B cell (primary cell): ENCODE results near the gene OR4C45. TPM values are rescaled to one million over a fixed set of nuclear protein-coding genes. Genes with fewer than 3 reads are reported as not detected.
"Not testable (repeated sequence)": the region's sequence is repeated elsewhere in the genome, so short reads cannot be mapped to it uniquely, and the experiment has no call there.

Experiments
- ATAC-seq: fragments of 200-7000 bp; cut with Tn5 transposase; one replicate; pipeline ENCODE4 v1.10.0; 2021; ENCODE audit warnings: low read depth, mild to moderate bottlenecking, moderate number of reproducible peaks, moderate library complexity
- CTCF ChIA-PET: fragments of 350-600 bp; sonication (Branson Sonifier 250); formaldehyde crosslinking; loops from one replicate; lab custom pipeline; 2021; ENCODE audit warnings: antibody characterized with exemption, inconsistent platforms; lab: Charles Lee
- POLR2A ChIA-PET: fragments of 350-600 bp; sonication (Branson Sonifier 250); formaldehyde crosslinking; loops from one replicate; lab custom pipeline; 2021; ENCODE audit warnings: antibody characterized with exemption; lab: Charles Lee
- DNase-seq: peaks from one replicate; pipeline ENCODE4 v3.0.0; 2013
- H2AFZ ChIP-seq: 2 replicates; pipeline ENCODE4 v1.6.1; 2012; ENCODE audit warnings: mild to moderate bottlenecking, low read depth, low read length; ENCODE audit not compliant: insufficient read depth, poor library complexity, severe bottlenecking
- H3K27ac ChIP-seq, 2 donors: 1 replicate in 1 of 2; 2 replicates in 1 of 2; pipeline ENCODE4 v1.5.1; 2012 to 2013; ENCODE audit warnings: low read length in 2 of 2, mild to moderate bottlenecking in 2 of 2, moderate library complexity in 1 of 2
- H3K27me3 ChIP-seq, 4 experiments: fragments of 200-600 bp in 1 of 4; sonication (generic) in 1 of 4; replicated peaks in 1 of 4; 1 replicate in 2 of 4; 2 replicates in 2 of 4; pipeline versions ENCODE4 v1.6.1 to v1.7.0; 2013 to 2016; ENCODE audit warnings: low read length in 3 of 4, mild to moderate bottlenecking in 2 of 4, mixed read lengths in 1 of 4, moderate library complexity in 1 of 4; ENCODE audit not compliant: insufficient read depth in 4 of 4, control insufficient read depth in 3 of 4; ENCODE audit errors: control extremely low read depth in 1 of 4
- H3K36me3 ChIP-seq, 2 experiments: replicated peaks in 1 of 2; 1 replicate in 1 of 2; 2 replicates in 1 of 2; pipeline versions ENCODE4 v1.6.1 to v1.7.1; 2013; ENCODE audit warnings: low read length in 1 of 2; ENCODE audit not compliant: insufficient read depth in 2 of 2, control insufficient read depth in 1 of 2; ENCODE audit errors: control extremely low read depth in 1 of 2, extremely low read depth in 1 of 2
- H3K4me1 ChIP-seq, 2 donors: fragments of 200-600 bp in 1 of 2; sonication (generic) in 1 of 2; 1 replicate in 1 of 2; 2 replicates in 1 of 2; pipeline versions ENCODE4 v1.5.1 to v1.6.1; 2013 to 2017; ENCODE audit warnings: low read length in 2 of 2; ENCODE audit not compliant: control insufficient read depth in 2 of 2, insufficient read depth in 2 of 2
- H3K4me2 ChIP-seq: replicated peaks from 2 replicates; pipeline ENCODE3; 2012; ENCODE audit warnings: mild to moderate bottlenecking, low read depth, low read length; ENCODE audit not compliant: poor library complexity, severe bottlenecking
- H3K4me3 ChIP-seq, 5 experiments: fragments of 200-600 bp in 1 of 5; sonication (generic) in 1 of 5; 1 replicate in 3 of 5; 2 replicates in 2 of 5; pipeline versions ENCODE4 v1.5.1 to v1.7.0; 2011 to 2016; ENCODE audit warnings: low read length in 4 of 5, mild to moderate bottlenecking in 4 of 5, low read depth in 2 of 5, control low read depth in 1 of 5, moderate library complexity in 1 of 5; ENCODE audit not compliant: insufficient read depth in 1 of 5; ENCODE audit errors: control extremely low read depth in 1 of 5, extremely low read depth in 1 of 5
- H3K79me2 ChIP-seq: fragments of 200-600 bp; sonication (generic); one replicate; pipeline ENCODE4 v1.6.0; 2016; ENCODE audit warnings: low read length; ENCODE audit not compliant: control insufficient read depth, insufficient read depth
- H3K9ac ChIP-seq: fragments of 200-600 bp; sonication (generic); 2 replicates; pipeline ENCODE4 v1.6.1; 2017; ENCODE audit warnings: mild to moderate bottlenecking, low read length, moderate library complexity
- H3K9me3 ChIP-seq, 3 donors: one replicate each; pipeline versions ENCODE4 v1.6.1 to v1.7.1; 2013; ENCODE audit warnings: low read length in 2 of 3; ENCODE audit not compliant: control insufficient read depth in 2 of 3, insufficient read depth in 1 of 3; ENCODE audit errors: control extremely low read depth in 1 of 3
- H4K20me1 ChIP-seq: 2 replicates; pipeline ENCODE4 v1.6.0; 2012; ENCODE audit warnings: mild to moderate bottlenecking, low read length; ENCODE audit not compliant: insufficient read depth, control insufficient read depth, poor library complexity, severe bottlenecking
- H3K27ac Mint-ChIP-seq: one replicate; pipeline ENCODE4 v1.8.0; 2021; ENCODE audit warnings: mixed read lengths
- H3K27me3 Mint-ChIP-seq: one replicate; pipeline ENCODE4 v1.8.0; 2021; ENCODE audit warnings: mixed read lengths
- H3K4me1 Mint-ChIP-seq: one replicate; pipeline ENCODE4 v1.8.0; 2021; ENCODE audit warnings: mixed read lengths
- H3K4me3 Mint-ChIP-seq: one replicate; pipeline ENCODE4 v1.8.0; 2021; ENCODE audit warnings: mixed read lengths
- H3K9me3 Mint-ChIP-seq: one replicate; pipeline ENCODE4 v1.8.0; 2022; ENCODE audit warnings: mixed read lengths; ENCODE audit not compliant: insufficient read depth
- EZH2 ChIP-seq: IDR thresholded peaks from 2 replicates; pipeline ENCODE4 v1.6.1; 2012; ENCODE audit warnings: borderline replicate concordance, low read depth, mild to moderate bottlenecking, moderate library complexity, low read length; ENCODE audit not compliant: insufficient read depth, poor library complexity, severe bottlenecking
- WGBS: methylation state at CpG from one replicate; pipeline ENCODE4 v1.1.5; 2013; ENCODE audit warnings: missing lambda C conversion rate; ENCODE audit not compliant: insufficient coverage; 5-methylcytosine and 5-hydroxymethylcytosine counted together
- intact Hi-C: fragments of 100-400 bp; cut with micrococcal nuclease; formaldehyde crosslinking; loops from one replicate; pipeline ENCODE4 v1.10.0; 2022
- polyA plus RNA-seq: library from polyadenylated mRNA; depleted of rRNA; stranded (reverse); fragments of >200 nt; gene quantifications from 2 replicates; pipeline ENCODE4 v1.2.3, GENCODE V29; 2012
- total RNA-seq, 2 donors: library from RNA; stranded (reverse); fragments of 120-200 nt in 1 of 2; gene quantifications; 1 replicate in 1 of 2; 2 replicates in 1 of 2; pipeline versions ENCODE4 v1.2.3 to v1.2.4, GENCODE V29; 2013 to 2022
- TF ChIP-seq, protein P1 (sequence below): fragments of 200-600 bp; IDR thresholded peaks from one replicate; pipeline ENCODE4 v1.8.0; 2022; ENCODE audit warnings: antibody characterized with exemption, mild to moderate bottlenecking

The OR4C45 gene
- total and polyA plus RNA-seq, 2 donors (not counting 1 experiment from before 2014, with no cell fraction given): not detected

GRCh38 chr11:50030193-50030592, 2.5 kb upstream of the OR4C45 start:
- no peak overlapping the region for H2AFZ ChIP-seq
- no peaks in the 10 kb centered on the region for H3K4me1 ChIP-seq
- H3K4me3 Mint-ChIP-seq: no peak overlapping the region
- intact Hi-C loops: no loop called here
- ATAC-seq (no peak), DNase-seq (no peak)
- H3K36me3 ChIP-seq: no peaks in the 10 kb centered on the region
- no peaks in the 10 kb centered on the region for H3K4me1 Mint-ChIP-seq
- no CpG with 5 or more reads among the region's 1 CpG for WGBS
- H3K27me3 ChIP-seq: no peaks in the 10 kb centered on the region
- no peaks in the 10 kb centered on the region for H3K79me2 ChIP-seq
- TF ChIP-seq EZH2: no peak
- TF ChIP-seq, protein P1, sequence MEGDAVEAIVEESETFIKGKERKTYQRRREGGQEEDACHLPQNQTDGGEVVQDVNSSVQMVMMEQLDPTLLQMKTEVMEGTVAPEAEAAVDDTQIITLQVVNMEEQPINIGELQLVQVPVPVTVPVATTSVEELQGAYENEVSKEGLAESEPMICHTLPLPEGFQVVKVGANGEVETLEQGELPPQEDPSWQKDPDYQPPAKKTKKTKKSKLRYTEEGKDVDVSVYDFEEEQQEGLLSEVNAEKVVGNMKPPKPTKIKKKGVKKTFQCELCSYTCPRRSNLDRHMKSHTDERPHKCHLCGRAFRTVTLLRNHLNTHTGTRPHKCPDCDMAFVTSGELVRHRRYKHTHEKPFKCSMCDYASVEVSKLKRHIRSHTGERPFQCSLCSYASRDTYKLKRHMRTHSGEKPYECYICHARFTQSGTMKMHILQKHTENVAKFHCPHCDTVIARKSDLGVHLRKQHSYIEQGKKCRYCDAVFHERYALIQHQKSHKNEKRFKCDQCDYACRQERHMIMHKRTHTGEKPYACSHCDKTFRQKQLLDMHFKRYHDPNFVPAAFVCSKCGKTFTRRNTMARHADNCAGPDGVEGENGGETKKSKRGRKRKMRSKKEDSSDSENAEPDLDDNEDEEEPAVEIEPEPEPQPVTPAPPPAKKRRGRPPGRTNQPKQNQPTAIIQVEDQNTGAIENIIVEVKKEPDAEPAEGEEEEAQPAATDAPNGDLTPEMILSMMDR: no peak
- ChIA-PET POLR2A (no interaction called here), CTCF (no interaction called here)
- no peak overlapping the region for H3K27ac ChIP-seq
- no peak overlapping the region for H3K27ac Mint-ChIP-seq
- H3K4me2 ChIP-seq: no peak overlapping the region
- H3K9me3 Mint-ChIP-seq: peaks cover 3% of the 10 kb centered on the region
- H3K9me3 ChIP-seq: peaks cover 0 to 18% (median 0%) of the 10 kb centered on the region in 3 donors
- H3K9ac ChIP-seq: no peak overlapping the region
- H3K27me3 Mint-ChIP-seq: no peaks in the 10 kb centered on the region
- no peak overlapping the region for H3K4me3 ChIP-seq
- no peaks in the 10 kb centered on the region for H4K20me1 ChIP-seq

- H3K4me1 ChIP-seq, H3K27ac Mint-ChIP-seq, H3K27me3 ChIP-seq, DNase-seq, CTCF ChIA-PET, H3K27ac ChIP-seq, H3K4me2 ChIP-seq, H3K36me3 ChIP-seq, H3K9me3 ChIP-seq, H3K27me3 Mint-ChIP-seq, H3K9me3 Mint-ChIP-seq, H3K4me1 Mint-ChIP-seq, H3K4me3 ChIP-seq, intact Hi-C loops, H2AFZ ChIP-seq, H4K20me1 ChIP-seq, H3K9ac ChIP-seq, POLR2A ChIA-PET, H3K4me3 Mint-ChIP-seq, H3K79me2 ChIP-seq, ATAC-seq: not testable (repeated sequence)
Measured at GRCh38 chr11:50036239-50036638, 3.6 kb downstream of the OR4C45 start.
